GM23338 (cell line): Measurements from ENCODE around the gene MGAT3. TPM values are rescaled to one million over a fixed set of nuclear protein-coding genes. Genes with fewer than 3 reads are reported as not detected.
A peak's percentile ranks its signal among the peaks of the same experiment; 100 is the strongest.

Experiments used
- ATAC-seq: fragments of 200-7000 bp; cut with Tn5 transposase; 3 replicates; pipeline ENCODE4 v1.9.1; 2020
- DNase-seq: peaks from one replicate; pipeline ENCODE4 v3.0.0-alpha.2; 2015; ENCODE audit warnings: low spot score
- H2AFZ ChIP-seq: fragments of 200-600 bp; sonication (generic); 2 replicates; pipeline ENCODE4 v1.8.0; 2016; ENCODE audit warnings: antibody characterized with exemption, mild to moderate bottlenecking, moderate library complexity
- H3F3A ChIP-seq: fragments of 200-600 bp; sonication (generic); replicated peaks from 2 replicates; pipeline ENCODE4 v1.8.0; 2017; ENCODE audit warnings: antibody characterized with exemption, mixed run types, low read depth
- H3K27ac ChIP-seq: fragments of 200-600 bp; sonication (generic); 2 replicates; pipeline ENCODE4 v1.6.1; 2016; ENCODE audit warnings: low read depth
- H3K27me3 ChIP-seq: fragments of 200-600 bp; sonication (generic); 2 replicates; pipeline ENCODE4 v1.8.0; 2016; ENCODE audit warnings: mild to moderate bottlenecking, mixed run types, moderate library complexity; ENCODE audit not compliant: insufficient read depth
- H3K36me3 ChIP-seq: fragments of 200-600 bp; sonication (generic); 2 replicates; pipeline ENCODE4 v1.8.0; 2016; ENCODE audit warnings: mild to moderate bottlenecking; ENCODE audit not compliant: insufficient read depth
- H3K4me1 ChIP-seq: fragments of 200-600 bp; sonication (generic); 2 replicates; pipeline ENCODE4 v1.8.0; 2016; ENCODE audit warnings: mild to moderate bottlenecking, moderate library complexity; ENCODE audit not compliant: insufficient read depth
- H3K4me2 ChIP-seq: fragments of 200-600 bp; sonication (generic); 2 replicates; pipeline ENCODE4 v1.7.1; 2017; ENCODE audit warnings: mixed run types
- H3K4me3 ChIP-seq: fragments of 200-600 bp; sonication (generic); 2 replicates; pipeline ENCODE4 v1.6.1; 2016; ENCODE audit warnings: mixed run types
- H3K79me2 ChIP-seq: fragments of 200-600 bp; sonication (generic); replicated peaks from 2 replicates; pipeline ENCODE4 v1.8.0; 2017; ENCODE audit warnings: mild to moderate bottlenecking; ENCODE audit not compliant: insufficient read depth
- H3K9me2 ChIP-seq: fragments of 200-600 bp; sonication (generic); 2 replicates; pipeline ENCODE4 v1.8.0; 2017; ENCODE audit not compliant: insufficient read depth
- H4K20me1 ChIP-seq: fragments of 200-600 bp; sonication (generic); replicated peaks from 2 replicates; pipeline ENCODE4 v1.8.0; 2017; ENCODE audit warnings: mild to moderate bottlenecking; ENCODE audit not compliant: insufficient read depth
- H3K27ac Mint-ChIP-seq: 2 replicates; pipeline ENCODE4 v1.8.0; 2020; ENCODE audit warnings: inconsistent platforms, mild to moderate bottlenecking, moderate library complexity, mixed read lengths
- H3K27me3 Mint-ChIP-seq: 3 replicates; pipeline ENCODE4 v1.8.0; 2022; ENCODE audit warnings: low read depth, mild to moderate bottlenecking, moderate library complexity, mixed read lengths, inconsistent platforms; ENCODE audit not compliant: insufficient read depth, poor library complexity
- H3K36me3 Mint-ChIP-seq: 3 replicates; pipeline ENCODE4 v1.8.0; 2021; ENCODE audit warnings: low read depth, mild to moderate bottlenecking, inconsistent platforms, moderate library complexity, mixed read lengths
- H3K4me1 Mint-ChIP-seq: 3 replicates; pipeline ENCODE4 v1.8.0; 2020; ENCODE audit warnings: mild to moderate bottlenecking, inconsistent platforms, mixed read lengths
- H3K4me3 Mint-ChIP-seq: 3 replicates; pipeline ENCODE4 v1.8.0; 2021; ENCODE audit warnings: moderate library complexity, mild to moderate bottlenecking, inconsistent platforms, mixed read lengths
- H3K9me3 Mint-ChIP-seq: 3 replicates; pipeline ENCODE4 v1.8.0; 2020; ENCODE audit warnings: moderate library complexity, mild to moderate bottlenecking, inconsistent platforms, mixed read lengths
- CREB1 ChIP-seq: fragments of 250-450 bp; sonication (Bioruptor Pico); IDR thresholded peaks from 2 replicates; pipeline ENCODE4 v1.5.0; 2020; ENCODE audit warnings: low read depth, mild to moderate bottlenecking, moderate library complexity
- CTCF ChIP-seq, 2 experiments: fragments of 200-600 bp in 1 of 2; sonication (generic) in 1 of 2; conservative IDR thresholded peaks; 2 replicates each; pipeline versions ENCODE4 v1.5.1 to v1.6.1; 2016 to 2017; ENCODE audit warnings: antibody characterized with exemption in 2 of 2, low read depth in 2 of 2, mild to moderate bottlenecking in 2 of 2, moderate library complexity in 1 of 2
- ETS1 ChIP-seq: IDR thresholded peaks from 2 replicates; pipeline ENCODE4 v1.6.1; 2016; ENCODE audit warnings: antibody characterized with exemption
- EZH2 ChIP-seq: fragments of 200-600 bp; sonication (generic); IDR thresholded peaks from one replicate; pipeline ENCODE4 v1.8.0; 2017; ENCODE audit warnings: antibody characterized with exemption, mild to moderate bottlenecking, low read depth; ENCODE audit not compliant: unreplicated experiment
- EZH2phosphoT487 ChIP-seq: fragments of 200-600 bp; sonication (generic); IDR thresholded peaks from one replicate; pipeline ENCODE4 v1.8.1; 2018; ENCODE audit warnings: antibody characterized with exemption; ENCODE audit not compliant: unreplicated experiment
- JUNB ChIP-seq: IDR thresholded peaks from one replicate; pipeline ENCODE4 v1.6.1; 2016; ENCODE audit warnings: antibody characterized with exemption; ENCODE audit not compliant: unreplicated experiment
- NANOG ChIP-seq: IDR thresholded peaks from 2 replicates; pipeline ENCODE4 v1.6.1; 2016; ENCODE audit warnings: antibody characterized with exemption, borderline replicate concordance
- POLR2AphosphoS5 ChIP-seq: IDR thresholded peaks from 2 replicates; pipeline ENCODE4 v1.6.1; 2016; ENCODE audit warnings: antibody characterized with exemption, low read depth
- REST ChIP-seq: IDR thresholded peaks from one replicate; pipeline ENCODE4 v1.6.1; 2018; ENCODE audit warnings: antibody characterized with exemption; ENCODE audit not compliant: unreplicated experiment
- STAT1 ChIP-seq: IDR thresholded peaks from one replicate; pipeline ENCODE4 v1.6.1; 2016; ENCODE audit warnings: antibody characterized with exemption; ENCODE audit not compliant: unreplicated experiment
- ZNF114 ChIP-seq: fragments of 250-450 bp; sonication (Bioruptor Pico); IDR thresholded peaks from 2 replicates; pipeline ENCODE4 v1.5.0; 2020; ENCODE audit warnings: mild to moderate bottlenecking, moderate library complexity
- ZNF331 ChIP-seq: fragments of 250-450 bp; sonication (Bioruptor Pico); IDR thresholded peaks from 2 replicates; pipeline ENCODE4 v1.5.0; 2020; ENCODE audit warnings: low read depth, mild to moderate bottlenecking, moderate library complexity
- ZNF462 ChIP-seq: fragments of 250-450 bp; sonication (Bioruptor Pico); IDR thresholded peaks from 2 replicates; pipeline ENCODE4 v1.5.0; 2020; ENCODE audit warnings: mild to moderate bottlenecking, moderate library complexity
- polyA plus RNA-seq: library from polyadenylated mRNA; unstranded; fragments of >200 nt; fragmentation: Nextera tagmentation; extraction: Ambion mirVana; gene quantifications from 2 replicates; pipeline ENCODE4 v1.2.1, GENCODE V29; 2016
- total RNA-seq: library from RNA; depleted of rRNA; stranded (reverse); fragments of >200 nt; shearing (Covaris generic); gene quantifications from 2 replicates; pipeline ENCODE4 v1.2.3, GENCODE V29; 2014

The MGAT3 gene
- total and polyA plus RNA-seq, 2 experiments from 2014 or later, result 1.7 to 10.2 TPM

GRCh38 chr22:39518996-39519680 lies 62.3 kb downstream of the MGAT3 start:
- peaks cover 46% of the 10 kb centered on the region for H3F3A ChIP-seq
- no peaks in the 10 kb centered on the region for H3K9me2 ChIP-seq
- Mint-ChIP-seq H3K4me3 (peak overlapping the region; percentile 92), H3K27ac (peak overlapping the region; percentile 94), H3K27me3 (peaks cover 53% of the 10 kb centered on the region), H3K36me3 (peaks cover 75% of the 10 kb centered on the region), H3K9me3 (peaks cover 9% of the 10 kb centered on the region; the same call in 2 of the 3 replicates), H3K4me1 (peaks cover 28% of the 10 kb centered on the region)
- TF ChIP-seq POLR2AphosphoS5 (no peak), CTCF (conservative IDR thresholded peaks at IDR 0.05; ENCODE audit: low read depth in 2 of 2) (no peak), NANOG (no peak), EZH2 (no peak), EZH2phosphoT487 (no peak), JUNB (no peak), ZNF462 (CRISPR knock-in tag) (no peak), ZNF331 (CRISPR knock-in tag) (no peak), ETS1 (no peak), CREB1 (CRISPR knock-in tag) (no peak), STAT1 (no peak), REST (no peak), ZNF114 (CRISPR knock-in tag) (no peak)
- DNase-seq (no peak), ATAC-seq (peak; percentile 2)
- peaks cover 26% of the 10 kb centered on the region for H3K4me1 ChIP-seq
- H3K4me3 ChIP-seq, result peak overlapping the region; percentile 97
- peak overlapping the region; percentile 1; the same call in 1 of the 2 replicates for H2AFZ ChIP-seq
- peaks cover 46% of the 10 kb centered on the region for H3K36me3 ChIP-seq
- H3K4me2 ChIP-seq, result peak overlapping the region; percentile 94
- peaks cover 8% of the 10 kb centered on the region; the same call in 1 of the 2 replicates for H3K27me3 ChIP-seq
- peaks cover 63% of the 10 kb centered on the region for H4K20me1 ChIP-seq
- peaks cover 34% of the 10 kb centered on the region for H3K79me2 ChIP-seq
- H3K27ac ChIP-seq, result peak overlapping the region; percentile 91
